ENCODE data around the gene INS. TPM values are rescaled to one million over a fixed set of nuclear protein-coding genes. Genes with fewer than 3 reads are reported as not detected.
A peak's percentile ranks its signal among the peaks of the same experiment; 100 is the strongest.

Gene INS
- total RNA-seq: not detected in 2 replicates
- not detected for total RNA-seq (2013)
- polyA plus RNA-seq: not detected in 2 replicates
- not detected in 2 replicates for polyA minus RNA-seq

DNA sequence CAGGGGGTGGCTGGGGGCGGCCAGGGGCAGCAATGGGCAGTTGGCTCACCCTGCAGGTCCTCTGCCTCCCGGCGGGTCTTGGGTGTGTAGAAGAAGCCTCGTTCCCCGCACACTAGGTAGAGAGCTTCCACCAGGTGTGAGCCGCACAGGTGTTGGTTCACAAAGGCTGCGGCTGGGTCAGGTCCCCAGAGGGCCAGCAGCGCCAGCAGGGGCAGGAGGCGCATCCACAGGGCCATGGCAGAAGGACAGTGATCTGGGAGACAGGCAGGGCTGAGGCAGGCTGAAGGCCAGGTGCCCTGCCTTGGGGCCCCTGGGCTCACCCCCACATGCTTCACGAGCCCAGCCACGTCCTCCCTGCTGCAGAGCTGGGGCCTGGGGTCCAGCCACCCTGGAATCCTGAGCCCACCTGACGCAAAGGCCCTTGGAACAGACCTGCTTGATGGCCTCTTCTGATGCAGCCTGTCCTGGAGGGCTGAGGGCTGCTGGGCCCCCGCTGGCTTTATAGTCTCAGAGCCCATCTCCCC lies at the start of gene INS:
TSS of gene INS (minus strand) at position 474 of the 524 bp plus-strand sequence. CDS start at position 236, 238 bp downstream.
- ATAC-seq (ENCODE audit: low read depth) (no peak), DNase-seq (no peak)
- ChIA-PET CTCF (interaction anchor here (1.0 kb wide), 1 partner anchor 9 kb away, joined by 4 read pairs; no protein-coding TSS in a partner anchor), POLR2A (no interaction called here)
- H3K27ac Mint-ChIP-seq: no peak within 1 kb of the TSS
- no peak within 1 kb of the TSS for H3K27ac ChIP-seq (ENCODE audit: low read length in 2 of 2)
- H3K4me1 Mint-ChIP-seq: no peaks in the 10 kb centered on the region
- no peak within 1 kb of the TSS for H3K9ac ChIP-seq (ENCODE audit: low read length)
- peaks cover 0 to under 1% of the 10 kb centered on the region in 2 donors for H3K4me1 ChIP-seq (ENCODE audit: control insufficient read depth in 2 of 2, insufficient read depth in 2 of 2, low read length in 2 of 2)
- no peaks in the 10 kb centered on the region for H3K9me3 Mint-ChIP-seq (ENCODE audit: insufficient read depth)
- no peak within 1 kb of the TSS for H3K4me3 ChIP-seq (ENCODE audit: control extremely low read depth in 1 of 5, extremely low read depth in 1 of 5, insufficient read depth in 1 of 5, low read depth in 2 of 5, low read length in 4 of 5)
- H3K9me3 ChIP-seq (ENCODE audit: control extremely low read depth in 1 of 3, control insufficient read depth in 2 of 3, insufficient read depth in 1 of 3, low read length in 2 of 3): no peaks in the 10 kb centered on the region
- no peak within 1 kb of the TSS for H3K4me2 ChIP-seq (replicated peaks; ENCODE audit: low read depth, low read length, poor library complexity, severe bottlenecking)
- no peak within 1 kb of the TSS for H3K4me3 Mint-ChIP-seq
- H4K20me1 ChIP-seq (ENCODE audit: control insufficient read depth, insufficient read depth, low read length, poor library complexity, severe bottlenecking): no peaks in the 10 kb centered on the region
- intact Hi-C loops (cut with micrococcal nuclease): no loop called here
- H3K27me3 Mint-ChIP-seq: no peaks in the 10 kb centered on the region
- H3K36me3 ChIP-seq (replicated peaks in 1 of 2; ENCODE audit: control extremely low read depth in 1 of 2, control insufficient read depth in 1 of 2, extremely low read depth in 1 of 2, insufficient read depth in 2 of 2, low read length in 1 of 2): no peaks in the 10 kb centered on the region
- no peak for TF ChIP-seq EZH2 (IDR thresholded peaks at IDR 0.05; ENCODE audit: borderline replicate concordance, insufficient read depth, low read depth, low read length, poor library complexity, severe bottlenecking)
- TF ChIP-seq, protein P1, sequence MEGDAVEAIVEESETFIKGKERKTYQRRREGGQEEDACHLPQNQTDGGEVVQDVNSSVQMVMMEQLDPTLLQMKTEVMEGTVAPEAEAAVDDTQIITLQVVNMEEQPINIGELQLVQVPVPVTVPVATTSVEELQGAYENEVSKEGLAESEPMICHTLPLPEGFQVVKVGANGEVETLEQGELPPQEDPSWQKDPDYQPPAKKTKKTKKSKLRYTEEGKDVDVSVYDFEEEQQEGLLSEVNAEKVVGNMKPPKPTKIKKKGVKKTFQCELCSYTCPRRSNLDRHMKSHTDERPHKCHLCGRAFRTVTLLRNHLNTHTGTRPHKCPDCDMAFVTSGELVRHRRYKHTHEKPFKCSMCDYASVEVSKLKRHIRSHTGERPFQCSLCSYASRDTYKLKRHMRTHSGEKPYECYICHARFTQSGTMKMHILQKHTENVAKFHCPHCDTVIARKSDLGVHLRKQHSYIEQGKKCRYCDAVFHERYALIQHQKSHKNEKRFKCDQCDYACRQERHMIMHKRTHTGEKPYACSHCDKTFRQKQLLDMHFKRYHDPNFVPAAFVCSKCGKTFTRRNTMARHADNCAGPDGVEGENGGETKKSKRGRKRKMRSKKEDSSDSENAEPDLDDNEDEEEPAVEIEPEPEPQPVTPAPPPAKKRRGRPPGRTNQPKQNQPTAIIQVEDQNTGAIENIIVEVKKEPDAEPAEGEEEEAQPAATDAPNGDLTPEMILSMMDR (IDR thresholded peaks at IDR 0.05): no peak
- H2AFZ ChIP-seq (ENCODE audit: insufficient read depth, low read depth, low read length, poor library complexity, severe bottlenecking): no peak within 1 kb of the TSS
- peaks cover 0 to 12% (median 2%) of the 10 kb centered on the region in 4 experiments for H3K27me3 ChIP-seq (replicated peaks in 1 of 4; ENCODE audit: control extremely low read depth in 1 of 4, control insufficient read depth in 3 of 4, insufficient read depth in 4 of 4, low read length in 3 of 4)
- WGBS (ENCODE audit: insufficient coverage): 80% methylated on average over 12 of the region's 13 CpGs
- H3K79me2 ChIP-seq (ENCODE audit: control insufficient read depth, insufficient read depth, low read length): no peaks in the 10 kb centered on the region

DNA sequence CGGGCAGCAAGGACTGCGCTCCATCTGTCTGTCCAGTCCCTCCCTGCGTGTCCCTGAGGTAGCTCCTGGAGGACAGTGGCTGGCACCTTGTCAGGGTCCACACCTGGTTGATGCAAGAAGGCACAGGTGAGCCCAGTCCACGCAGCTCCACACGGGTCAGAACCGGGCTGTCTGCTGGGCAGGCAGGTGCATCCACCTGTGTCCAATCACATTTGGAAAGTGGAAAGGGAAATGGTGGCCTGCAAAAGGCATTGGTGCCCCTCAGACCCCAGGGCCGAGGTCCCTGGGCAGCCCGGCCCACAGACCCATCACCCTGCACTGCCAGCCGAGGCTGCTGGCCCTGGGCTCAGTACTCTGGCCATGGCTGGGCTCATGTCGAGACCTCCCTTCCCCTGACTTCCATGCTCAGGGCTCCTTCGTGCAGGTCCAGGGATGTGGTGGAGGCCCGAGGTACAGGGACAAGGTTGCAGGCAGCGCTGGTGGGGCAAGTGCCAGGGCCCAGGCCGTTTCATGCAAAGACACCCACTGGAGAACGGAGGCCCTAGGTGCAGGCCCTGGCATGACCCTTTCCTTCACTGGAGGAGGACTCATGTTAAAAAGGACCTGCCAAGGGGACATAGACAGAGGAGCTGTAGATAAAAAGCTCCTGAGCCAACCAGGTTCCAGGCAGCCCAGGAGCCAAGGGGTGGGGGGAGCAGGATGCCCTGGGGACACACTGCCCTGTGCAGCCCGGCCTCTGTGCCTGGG lies 49.5 kb upstream of the INS start:
- Histone ChIP-seq H3K4me1 (ENCODE audit: control insufficient read depth in 2 of 2, insufficient read depth in 2 of 2, low read length in 2 of 2) (no peaks in the 10 kb centered on the region), H3K9ac (ENCODE audit: low read length) (no peak overlapping the region), H3K27ac (ENCODE audit: low read length in 2 of 2) (no peak overlapping the region), H2AFZ (ENCODE audit: insufficient read depth, low read depth, low read length, poor library complexity, severe bottlenecking) (no peak overlapping the region), H3K4me2 (replicated peaks; ENCODE audit: low read depth, low read length, poor library complexity, severe bottlenecking) (no peak overlapping the region), H3K27me3 (replicated peaks in 1 of 4; ENCODE audit: control extremely low read depth in 1 of 4, control insufficient read depth in 3 of 4, insufficient read depth in 4 of 4, low read length in 3 of 4) (no peaks in the 10 kb centered on the region), H4K20me1 (ENCODE audit: control insufficient read depth, insufficient read depth, low read length, poor library complexity, severe bottlenecking) (no peaks in the 10 kb centered on the region), H3K9me3 (ENCODE audit: control extremely low read depth in 1 of 3, control insufficient read depth in 2 of 3, insufficient read depth in 1 of 3, low read length in 2 of 3) (peaks cover 0 to 9% (median 0%) of the 10 kb centered on the region in 3 donors), H3K36me3 (replicated peaks in 1 of 2; ENCODE audit: control extremely low read depth in 1 of 2, control insufficient read depth in 1 of 2, extremely low read depth in 1 of 2, insufficient read depth in 2 of 2, low read length in 1 of 2) (no peaks in the 10 kb centered on the region), H3K4me3 (ENCODE audit: control extremely low read depth in 1 of 5, extremely low read depth in 1 of 5, insufficient read depth in 1 of 5, low read depth in 2 of 5, low read length in 4 of 5) (no peak overlapping the region), H3K79me2 (ENCODE audit: control insufficient read depth, insufficient read depth, low read length) (no peaks in the 10 kb centered on the region)
- 82% methylated on average over 16 of the region's 16 CpGs for WGBS (ENCODE audit: insufficient coverage)
- Mint-ChIP-seq H3K27ac (peak overlapping the region; percentile 15), H3K27me3 (peaks cover 15% of the 10 kb centered on the region), H3K9me3 (ENCODE audit: insufficient read depth) (no peaks in the 10 kb centered on the region), H3K4me1 (peaks cover 2% of the 10 kb centered on the region), H3K4me3 (no peak overlapping the region)
- intact Hi-C loops (cut with micrococcal nuclease): no loop called here
- ATAC-seq (ENCODE audit: low read depth) (no peak), DNase-seq (no peak)
- CTCF ChIA-PET: no interaction called here
- POLR2A ChIA-PET: no interaction called here
- TF ChIP-seq, protein P1 (IDR thresholded peaks at IDR 0.05): no peak
- no peak for TF ChIP-seq EZH2 (IDR thresholded peaks at IDR 0.05; ENCODE audit: borderline replicate concordance, insufficient read depth, low read depth, low read length, poor library complexity, severe bottlenecking)
